HG03575 (cell line): ENCODE measurements around the gene SLC12A4.
"Not testable (repeated sequence)": the region's sequence is repeated elsewhere in the genome, so short reads cannot be mapped to it uniquely, and the experiment has no call there.

Experiments
- ATAC-seq: cut with Tn5 transposase; IDR thresholded peaks from one replicate; pipeline ENCODE4 v1.9.1; 2021; ENCODE audit not compliant: unreplicated experiment, insufficient number of reproducible peaks, low FRiP score; ENCODE audit errors: extremely low read depth

Gene SLC12A4

DNA sequence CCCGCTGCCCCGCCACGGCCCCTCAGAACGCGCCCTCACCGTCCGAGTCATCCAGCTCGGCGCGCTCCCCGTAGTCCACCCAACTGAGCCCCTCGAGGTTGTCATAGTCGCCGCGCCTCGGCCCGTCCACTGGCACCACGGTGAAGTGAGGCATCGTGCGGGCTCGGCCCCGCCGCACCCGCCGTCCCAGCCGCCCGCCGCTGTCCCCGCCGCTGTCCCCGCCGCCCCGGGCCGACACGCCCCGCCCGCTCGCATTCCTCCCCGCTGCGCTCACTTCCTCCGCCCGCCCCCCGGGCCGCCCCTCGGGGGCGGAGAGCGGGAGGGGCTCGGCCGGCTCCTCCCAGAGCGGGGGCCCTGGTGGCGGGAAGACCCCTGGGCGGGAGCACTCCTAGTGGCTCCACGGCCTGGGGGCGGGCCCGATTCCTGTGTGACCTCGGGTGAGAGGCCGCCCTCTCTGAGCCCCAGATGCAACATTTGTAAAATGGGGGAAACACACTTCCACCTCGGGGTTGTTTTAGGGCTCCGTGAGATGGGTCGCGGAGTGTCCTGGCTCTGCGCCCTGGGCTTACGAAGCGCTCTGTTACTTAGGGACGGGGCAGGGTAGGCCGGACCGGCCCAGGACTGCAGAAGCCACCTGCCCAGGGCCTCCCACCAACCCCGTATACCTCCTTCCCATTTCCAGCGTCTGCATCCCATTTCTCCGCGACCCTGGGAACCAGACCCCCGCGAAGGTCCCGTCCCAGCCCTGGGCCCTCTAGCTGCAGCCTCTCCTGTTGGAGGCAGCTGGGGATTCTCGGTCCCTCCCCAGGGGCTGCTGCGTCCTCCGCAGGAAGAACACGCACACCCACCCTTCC lies at the start of gene SLC12A4:
SLC12A4 (minus strand) TSS at position 238 of the 854 bp plus-strand sequence; CDS start at position 154, 84 bp downstream.
- no peak for ATAC-seq

DNA sequence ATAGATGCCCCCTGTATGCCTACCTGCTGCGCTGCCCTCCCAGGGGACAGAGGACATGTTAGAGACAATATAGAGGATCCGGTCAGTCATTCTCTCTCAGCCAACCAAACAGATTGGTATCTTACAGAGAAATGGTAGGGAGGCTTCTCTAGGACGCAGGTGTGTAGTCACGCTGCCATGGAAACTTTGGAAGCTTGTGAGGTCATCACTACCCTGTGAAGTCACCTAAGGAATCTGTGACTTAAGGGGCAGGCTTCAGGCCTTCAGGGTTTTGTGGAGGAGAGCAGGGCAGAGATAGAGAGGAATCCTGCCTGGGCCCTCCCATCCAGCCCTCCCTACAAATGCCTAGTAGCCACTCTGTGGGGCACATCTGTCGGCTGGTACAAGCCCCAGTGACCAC lies 47.2 kb upstream of the SLC12A4 start, which contains the start of gene DPEP2NB:
DPEP2NB (minus strand) TSS at position 231 of the 400 bp plus-strand sequence; CDS start at position 90, 141 bp downstream.
- no peak for ATAC-seq

- ATAC-seq: no peak
Measured at GRCh38 chr16:68013440-68013839, 45.0 kb upstream of the SLC12A4 start.

GRCh38 chr16:68009872-68010271 lies 41.4 kb upstream of the SLC12A4 start:
- ATAC-seq: not testable (repeated sequence)

DNA sequence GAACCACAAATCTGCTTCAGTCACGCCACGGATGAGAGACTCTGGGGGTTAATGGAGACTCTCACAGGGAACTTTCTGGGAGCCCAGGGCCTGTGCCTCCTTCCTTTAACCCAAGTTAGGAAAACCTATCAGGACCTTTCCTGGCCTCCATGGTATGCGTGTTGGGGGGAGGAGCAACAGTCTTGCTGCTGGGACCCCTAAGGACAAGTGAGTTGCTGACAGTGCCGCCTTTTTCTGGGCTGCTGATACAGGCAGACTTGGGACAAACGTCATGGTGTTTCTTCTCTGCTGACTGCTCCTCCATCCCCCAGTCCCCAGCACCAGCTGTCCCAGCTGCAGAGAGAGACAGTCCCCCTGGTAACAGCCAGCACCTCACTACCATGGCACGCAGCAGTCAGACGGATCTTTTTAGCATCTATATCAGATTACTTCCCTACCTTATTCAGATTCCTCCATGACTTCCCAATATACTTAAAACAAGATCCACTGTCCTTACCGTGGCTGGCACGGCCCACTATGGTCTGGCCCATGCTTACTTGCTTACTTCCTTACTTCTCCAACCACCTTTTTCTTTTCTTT lies 40.8 kb upstream of the SLC12A4 start:
- no peak for ATAC-seq

DNA sequence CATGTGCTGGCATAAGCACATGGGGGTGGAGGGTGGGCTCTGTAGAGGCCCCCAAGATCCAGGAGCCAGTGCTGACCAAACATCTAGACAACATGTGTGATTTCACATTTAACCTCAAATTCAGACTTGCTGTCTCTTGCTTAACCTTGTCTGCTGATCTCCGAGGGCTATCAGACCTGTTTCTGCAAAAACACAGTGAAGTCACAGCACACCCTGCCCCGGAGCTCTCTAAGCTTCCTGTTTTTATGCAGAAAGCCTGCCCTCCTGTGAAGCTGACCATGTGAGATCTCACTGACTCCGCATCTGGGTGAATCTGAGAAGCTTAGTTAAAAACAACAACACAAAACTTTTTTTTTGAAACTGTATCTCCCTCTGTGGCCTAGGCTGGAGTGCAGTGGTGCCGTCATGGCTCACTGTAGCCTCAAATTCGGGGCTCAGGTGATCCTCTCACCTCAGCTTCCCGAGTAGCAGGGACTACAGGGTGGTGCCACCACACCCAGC lies 37.4 kb upstream of the SLC12A4 start:
- ATAC-seq: no peak

GRCh38 chr16:68005211-68005610 lies 36.8 kb upstream of the SLC12A4 start:
- ATAC-seq: no peak

DNA sequence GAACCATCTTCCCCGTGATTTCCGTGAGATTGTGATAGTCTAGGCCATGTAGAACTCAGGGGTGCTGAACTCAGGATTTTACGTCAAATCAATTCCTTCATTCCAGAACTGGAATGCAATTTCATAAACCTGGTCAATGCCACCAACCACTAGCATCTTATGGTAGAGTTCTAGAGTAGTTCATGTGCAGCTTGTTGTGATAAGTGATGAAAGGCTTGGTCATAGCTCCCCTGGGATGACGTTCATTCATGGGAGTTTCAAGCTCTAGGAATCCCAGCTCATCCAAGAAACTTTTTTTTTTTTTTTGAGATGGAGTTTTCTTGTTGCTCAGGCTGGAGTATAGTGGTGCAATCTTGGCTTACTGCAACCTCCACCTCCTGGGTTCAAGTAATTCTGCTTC lies 34.6 kb upstream of the SLC12A4 start:
- ATAC-seq: no peak

GRCh38 chr16:68000450-68000849 lies 32.0 kb upstream of the SLC12A4 start:
- no peak for ATAC-seq

- ATAC-seq: no peak
Measured at GRCh38 chr16:67999985-68000384, 31.5 kb upstream of the SLC12A4 start.

- not testable (repeated sequence) for ATAC-seq
Measured at GRCh38 chr16:67998779-67999688, 30.6 kb upstream of the SLC12A4 start, which contains the start of gene DPEP2. Gene DPEP2, minus strand, starts transcription at chr16:67999484. Its CDS starts 6,272 bp downstream, at chr16:67993212.

DNA sequence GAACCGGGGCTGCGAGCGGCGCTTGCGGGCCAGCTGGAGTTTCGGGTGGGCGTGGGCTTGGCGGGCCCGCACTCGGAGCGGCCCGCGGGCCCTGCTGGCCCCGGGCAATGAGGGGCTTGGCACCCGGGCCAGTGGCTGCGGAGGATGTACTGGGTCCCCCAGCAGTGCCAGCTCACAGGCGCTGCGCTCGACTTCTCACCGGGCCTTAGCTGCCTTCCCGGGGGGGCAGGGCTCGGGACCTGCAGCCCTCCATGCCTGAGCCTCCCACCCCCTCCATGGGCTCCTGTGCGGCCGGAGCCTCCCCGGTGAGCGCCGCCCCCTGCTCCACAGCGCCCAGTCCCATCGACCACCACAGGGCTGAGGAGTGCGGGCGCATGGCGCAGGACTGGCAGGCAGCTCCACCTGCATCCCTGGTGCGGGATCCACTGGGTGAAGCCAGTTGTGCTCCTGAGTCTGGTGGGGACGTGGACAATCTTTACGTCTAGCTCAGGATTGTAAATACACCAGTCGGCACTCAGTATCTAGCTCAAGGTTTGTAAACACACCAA lies 29.9 kb upstream of the SLC12A4 start:
- not testable (repeated sequence) for ATAC-seq

- ATAC-seq: no peak
Measured at GRCh38 chr16:67996666-67997065, 28.2 kb upstream of the SLC12A4 start.

DNA sequence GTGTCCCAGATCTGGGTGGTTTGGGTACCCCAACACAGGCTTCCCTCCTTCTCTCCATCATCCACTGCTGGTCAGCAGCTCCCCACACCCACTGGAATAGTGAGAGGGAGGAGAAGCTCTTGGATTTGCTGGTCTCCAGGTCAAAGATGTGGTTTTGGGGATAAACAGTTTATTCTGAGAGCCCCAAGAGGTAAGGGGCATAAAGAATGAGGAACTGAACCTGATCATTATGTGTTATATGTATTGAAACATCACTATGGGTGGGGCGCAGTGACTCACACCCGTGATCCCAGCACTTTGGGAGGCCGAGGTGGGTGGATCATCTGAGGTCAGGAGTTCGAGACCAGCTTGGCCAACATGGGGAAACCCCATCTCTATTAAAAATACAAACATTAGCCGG lies 27.0 kb upstream of the SLC12A4 start:
- no peak for ATAC-seq

- ATAC-seq: not testable (repeated sequence)
Measured at GRCh38 chr16:67994040-67994408, 25.6 kb upstream of the SLC12A4 start.

DNA sequence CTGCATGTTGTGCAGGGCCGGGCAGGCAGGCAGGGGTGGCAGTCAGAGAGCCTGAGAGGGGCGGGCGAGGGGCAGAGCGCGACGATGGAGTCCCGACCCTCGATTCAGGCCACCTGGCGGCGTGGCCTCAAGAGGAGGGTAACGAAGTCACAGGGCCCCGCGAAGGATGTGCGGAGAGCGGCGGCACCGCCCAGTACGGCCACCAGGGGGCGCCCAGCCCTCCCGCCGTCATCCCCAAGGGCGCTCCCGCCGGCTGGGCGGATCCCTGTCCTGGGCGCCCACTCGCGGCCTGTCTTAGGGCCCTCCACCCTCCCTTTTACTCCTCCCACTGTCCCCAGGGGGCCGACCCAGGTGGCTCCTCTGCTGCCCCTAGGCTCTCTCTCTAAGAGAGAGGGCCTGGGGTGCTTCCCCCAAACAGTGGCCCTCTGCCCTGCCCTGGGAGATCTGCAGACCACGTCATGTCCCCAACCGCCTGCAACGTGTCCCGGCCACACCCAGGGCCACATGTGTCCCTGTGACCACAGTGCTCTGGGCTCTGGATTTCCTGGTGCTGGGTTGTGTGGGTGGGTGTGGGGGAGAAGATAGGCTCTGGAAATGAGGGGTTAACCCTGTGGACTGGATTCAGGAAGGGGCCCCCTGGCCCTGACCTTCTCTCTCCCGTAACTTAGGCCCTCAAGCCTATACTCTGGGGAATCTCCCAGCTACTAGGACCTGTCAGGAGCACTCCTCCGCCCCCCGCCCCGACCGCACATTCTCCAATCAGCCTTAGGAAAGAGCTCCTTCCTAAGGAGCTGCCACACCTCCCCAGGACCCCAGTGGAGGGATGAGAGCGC lies 25.0 kb upstream of the SLC12A4 start:
- ATAC-seq: no peak

DNA sequence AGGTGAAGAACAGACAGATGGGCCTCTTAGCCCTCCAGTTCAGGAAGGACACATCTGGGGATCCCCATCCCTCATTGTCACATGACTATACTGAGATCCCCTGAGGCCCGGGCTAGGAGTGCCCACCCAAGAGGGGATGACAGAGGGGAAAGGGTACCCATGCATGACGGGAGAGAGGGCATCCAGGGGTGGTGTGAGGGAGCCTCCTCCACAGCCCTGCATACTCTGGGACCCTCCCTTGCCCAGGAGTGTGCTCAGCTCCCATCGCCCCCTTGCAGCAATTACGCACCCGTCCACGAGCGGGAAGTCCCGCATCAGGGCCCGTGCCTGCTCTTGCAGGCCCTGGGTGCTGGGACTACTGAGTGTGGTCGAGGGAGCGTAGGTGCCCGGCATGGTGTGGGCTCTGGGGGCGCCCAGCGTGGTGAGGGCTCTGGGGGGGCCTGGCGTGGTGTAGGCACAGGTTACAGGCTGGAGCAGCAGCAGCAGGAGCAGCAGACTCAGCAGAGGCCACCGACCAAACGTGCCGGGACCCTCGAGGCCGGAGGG lies 24.3 kb upstream of the SLC12A4 start:
- no peak for ATAC-seq

GRCh38 chr16:67990018-67990386 lies 21.6 kb upstream of the SLC12A4 start:
- no peak for ATAC-seq
